G401 (cell line): Measurements from ENCODE around the gene PRDM11. TPM values are rescaled to one million over a fixed set of nuclear protein-coding genes. Genes with fewer than 3 reads are reported as not detected.
"Not testable (repeated sequence)": the region's sequence is repeated elsewhere in the genome, so short reads cannot be mapped to it uniquely, and the experiment has no call there.

Experiments
- DNase-seq: peaks from one replicate; pipeline ENCODE4 v3.0.0-alpha.2; 2015; ENCODE audit warnings: low spot score
- in situ Hi-C: cut with HindIII; loops from 2 replicates; pipeline ENCODE4 v1.10.0; 2016; ENCODE audit warnings: low sequenced_read_pairs, mixed read lengths
- total RNA-seq: library from RNA; depleted of rRNA; stranded (reverse); fragments of >200 nt; shearing (Covaris generic); gene quantifications from 2 replicates; pipeline ENCODE4 v1.2.3, GENCODE V29; 2014

The PRDM11 gene
- total RNA-seq, 1 experiment from 2014 or later, result 7.2 TPM

DNA sequence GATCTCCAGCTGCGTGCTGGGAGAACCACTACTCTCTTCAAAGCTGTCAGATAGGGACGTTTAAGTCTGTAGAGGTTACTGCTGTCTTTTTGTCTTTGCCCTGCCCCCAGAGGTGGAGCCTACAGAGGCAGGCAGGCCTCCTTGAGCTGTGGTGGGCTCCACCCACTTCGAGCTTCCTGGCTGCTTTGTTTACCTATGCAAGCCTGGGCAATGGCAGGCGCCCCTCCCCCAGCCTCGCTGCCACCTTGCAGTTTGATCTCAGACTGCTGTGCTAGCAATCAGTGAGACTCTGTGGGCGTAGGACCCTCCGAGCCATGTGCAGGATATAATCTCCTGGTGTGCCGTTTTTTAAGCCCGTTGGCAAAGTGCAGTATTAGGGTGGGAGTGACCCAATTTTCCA lies 18.6 kb upstream of the PRDM11 start:
- in situ Hi-C loops, DNase-seq: not testable (repeated sequence)

GRCh38 chr11:45133878-45134277 lies 12.6 kb upstream of the PRDM11 start:
- in situ Hi-C loops, result no loop called here

DNA sequence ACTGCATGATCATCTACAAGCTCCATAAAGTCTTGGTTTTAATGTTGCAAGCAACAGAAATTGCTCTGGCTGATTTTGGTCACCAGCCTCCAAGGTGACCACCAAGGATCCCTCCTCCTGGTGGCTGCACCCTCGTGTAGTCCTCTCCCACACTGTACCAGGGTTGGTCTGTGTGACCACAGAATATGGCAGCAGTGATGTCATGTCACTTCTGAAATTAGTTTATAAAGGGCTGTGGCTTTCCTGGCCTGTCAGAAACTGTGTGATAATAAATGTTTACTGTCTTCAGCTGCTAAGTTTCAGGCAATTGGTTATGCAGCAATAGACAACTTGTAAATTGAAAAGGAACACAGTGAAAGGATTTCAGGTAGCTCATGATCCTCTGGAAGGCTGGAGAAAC lies 5.3 kb upstream of the PRDM11 start:
- in situ Hi-C loops, result no loop called here
- DNase-seq, result no peak

More at GRCh38 chr11:45133878-45134277, 12.6 kb upstream of the PRDM11 start:
- no peak for DNase-seq

DNA sequence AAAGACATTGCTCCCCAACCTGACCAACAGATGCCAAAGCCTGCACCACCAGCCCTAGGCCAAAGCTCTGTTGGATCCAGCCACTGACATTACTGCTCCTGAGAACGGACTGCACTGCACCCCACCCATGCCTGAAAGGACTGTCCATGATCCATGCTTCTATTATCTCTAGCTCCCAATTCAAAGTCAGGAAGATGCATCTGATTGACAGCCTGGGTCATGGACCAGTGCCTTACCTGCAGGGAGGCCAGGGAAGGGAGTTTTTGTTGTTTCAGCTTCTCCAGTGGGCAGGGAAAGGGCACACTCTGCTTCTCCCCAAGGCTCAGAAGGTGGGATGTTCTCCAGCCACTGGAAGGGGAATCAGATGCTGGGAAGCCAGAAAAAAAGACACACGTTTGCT lies 4.8 kb upstream of the PRDM11 start:
- no peak for DNase-seq

DNA sequence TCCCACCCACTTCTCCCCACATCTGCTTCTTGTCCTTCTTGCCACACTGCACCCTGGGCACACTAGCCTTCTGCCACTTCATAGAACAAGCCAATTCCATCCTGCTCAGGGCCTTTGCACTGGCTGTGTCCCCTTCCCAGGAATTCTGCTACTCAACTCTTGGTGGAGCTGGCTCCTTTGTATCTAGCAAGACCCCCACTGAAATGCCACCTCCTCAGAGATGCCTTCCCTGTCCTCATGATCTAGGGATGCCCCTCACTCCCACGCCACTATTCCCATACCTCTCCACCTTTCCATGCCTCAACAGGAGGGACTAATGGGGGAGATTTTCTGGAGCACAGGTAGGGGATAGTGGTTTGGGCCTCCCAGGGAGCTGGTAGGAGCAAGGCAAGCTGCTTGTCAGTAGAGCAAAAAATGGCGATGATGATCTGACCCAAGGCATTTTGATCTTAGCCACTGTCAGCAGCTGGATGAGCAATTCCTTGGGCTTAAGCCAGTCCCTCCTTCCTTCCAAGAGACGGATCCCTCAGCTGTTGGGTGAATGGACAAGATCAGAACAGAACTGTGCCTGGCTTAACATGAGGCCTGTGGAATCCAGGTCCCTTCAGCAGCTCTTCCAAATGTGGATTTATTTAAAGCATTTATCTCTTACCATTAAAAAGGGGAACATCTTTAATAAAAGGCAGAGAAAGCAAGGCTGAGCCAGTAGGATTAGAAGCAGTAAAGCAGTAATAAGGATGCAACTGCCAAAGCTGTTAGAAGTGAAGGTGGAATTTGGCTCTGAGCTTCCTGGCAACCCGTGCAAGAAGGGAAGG lies 4.0 kb upstream of the PRDM11 start:
- in situ Hi-C loops, result no loop called here
- DNase-seq, result no peak

More for the DNA sequence above, 4.8 kb upstream of the PRDM11 start:
- in situ Hi-C loops, result no loop called here

DNA sequence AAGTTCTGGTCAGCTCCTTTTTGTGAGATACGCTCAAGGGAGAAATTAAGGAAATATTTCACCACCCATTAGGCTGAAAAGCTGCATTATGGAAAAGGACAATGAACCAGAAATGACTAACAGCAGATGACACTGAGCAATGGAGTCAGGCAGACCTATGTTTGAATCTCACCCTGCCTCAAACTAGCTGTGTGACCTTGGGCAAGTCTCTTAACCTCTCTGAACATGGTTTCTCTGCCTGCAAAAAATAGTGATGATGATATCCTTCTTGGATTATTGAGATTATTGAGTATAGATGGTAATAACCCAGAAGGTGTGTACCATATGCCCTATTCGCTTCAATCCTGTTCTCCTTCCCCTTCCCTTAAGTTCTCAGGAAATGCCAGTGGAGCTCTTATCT lies 2.9 kb upstream of the PRDM11 start:
- no peak for DNase-seq
- in situ Hi-C loops, result no loop called here

GRCh38 chr11:45144126-45145082 lies 2.0 kb upstream of the PRDM11 start:
- no peak for DNase-seq
- in situ Hi-C loops, result no loop called here

DNA sequence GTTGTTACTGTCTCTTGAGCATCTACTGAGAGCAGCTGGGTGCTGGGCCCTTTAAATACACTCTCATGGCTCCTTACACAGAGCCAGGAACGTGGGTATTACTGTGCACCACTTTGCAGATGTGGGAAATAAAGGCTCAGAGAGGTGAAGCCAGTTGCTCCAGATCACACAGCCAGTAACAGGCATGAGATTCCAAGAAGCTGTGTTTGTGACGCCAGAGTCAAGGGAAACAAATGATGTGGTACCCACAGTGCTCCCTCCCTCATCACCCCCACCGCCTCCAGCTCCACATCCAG lies 1.4 kb upstream of the PRDM11 start:
- DNase-seq, result no peak
- in situ Hi-C loops, result no loop called here

DNA sequence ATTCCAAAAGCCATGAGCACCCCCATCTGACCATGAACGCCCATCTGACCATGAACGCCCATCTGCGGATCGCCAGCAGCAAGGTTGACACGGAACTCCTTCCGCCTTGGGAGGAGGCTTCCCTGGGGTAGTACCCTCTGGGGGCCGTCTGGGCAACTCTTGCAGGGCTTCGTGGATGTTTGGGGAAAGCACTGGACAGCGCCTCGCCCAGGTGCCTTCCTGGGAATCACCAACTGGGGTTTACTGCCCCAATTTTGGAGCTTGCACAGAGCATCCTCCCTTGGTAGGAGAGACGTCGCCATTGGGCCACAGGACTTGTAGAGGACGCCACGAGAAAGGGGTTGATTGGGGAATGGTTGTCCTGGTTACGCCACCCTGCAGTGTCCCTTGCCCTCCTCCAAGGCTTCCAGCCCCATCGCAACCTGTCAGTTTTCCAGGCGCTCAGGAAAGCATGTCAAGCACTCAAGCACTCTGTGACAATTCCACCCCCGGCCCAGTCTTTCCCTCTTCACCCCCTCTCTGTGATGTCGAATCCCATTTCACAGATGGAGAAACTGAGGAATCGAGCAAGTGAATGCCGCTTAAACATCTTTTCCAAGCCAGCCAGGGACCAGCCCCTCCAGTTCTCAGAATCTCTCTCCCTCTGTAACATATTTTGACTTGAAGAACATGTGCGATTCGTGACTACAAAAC lies 914 bp upstream of the PRDM11 start:
- peak; percentile 95 for DNase-seq
- in situ Hi-C loops, result no loop called here

- DNase-seq, result peak; percentile 94
- in situ Hi-C loops, result no loop called here
These were observed 734 bp downstream of the PRDM11 start for GRCh38 chr11:45147017-45147728.

DNA sequence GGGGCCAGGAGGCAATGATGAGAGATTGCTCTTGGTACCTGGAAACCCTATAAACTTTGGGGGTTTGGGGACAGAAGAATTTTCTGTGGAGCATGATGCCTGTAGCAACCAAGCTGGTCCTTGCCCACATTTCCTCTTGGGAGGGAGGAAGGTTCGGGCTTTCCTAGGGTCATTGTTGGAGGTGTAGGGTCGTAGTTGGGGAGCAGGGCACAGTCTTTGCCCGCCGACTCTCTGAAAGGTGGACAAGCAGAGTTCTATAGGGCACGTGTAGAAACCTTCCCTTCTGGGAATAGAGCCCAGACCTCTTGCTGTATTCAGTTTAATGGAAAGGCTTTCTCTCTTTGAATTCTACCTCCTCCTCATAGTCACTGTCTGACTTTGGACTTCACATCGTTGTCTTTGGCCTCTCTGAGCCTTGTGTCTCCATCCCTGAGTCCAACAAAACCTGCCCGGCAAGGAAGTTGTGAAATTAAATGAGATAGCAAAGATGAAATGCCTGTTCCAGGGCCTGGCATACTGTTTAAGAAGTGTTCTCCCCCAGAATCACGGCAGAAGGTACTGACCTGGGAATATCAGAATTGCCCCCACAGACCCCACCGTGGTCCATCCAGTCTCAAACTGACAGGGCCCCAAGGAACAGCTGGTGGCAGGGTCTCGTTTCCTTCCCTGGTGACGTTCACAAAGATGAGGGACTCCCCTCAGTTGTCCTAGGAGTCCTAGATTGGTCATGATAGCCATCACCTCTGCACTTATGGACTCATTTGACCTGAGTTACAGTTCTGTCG lies 1.6 kb downstream of the PRDM11 start:
- no peak for DNase-seq
- in situ Hi-C loops, result no loop called here

DNA sequence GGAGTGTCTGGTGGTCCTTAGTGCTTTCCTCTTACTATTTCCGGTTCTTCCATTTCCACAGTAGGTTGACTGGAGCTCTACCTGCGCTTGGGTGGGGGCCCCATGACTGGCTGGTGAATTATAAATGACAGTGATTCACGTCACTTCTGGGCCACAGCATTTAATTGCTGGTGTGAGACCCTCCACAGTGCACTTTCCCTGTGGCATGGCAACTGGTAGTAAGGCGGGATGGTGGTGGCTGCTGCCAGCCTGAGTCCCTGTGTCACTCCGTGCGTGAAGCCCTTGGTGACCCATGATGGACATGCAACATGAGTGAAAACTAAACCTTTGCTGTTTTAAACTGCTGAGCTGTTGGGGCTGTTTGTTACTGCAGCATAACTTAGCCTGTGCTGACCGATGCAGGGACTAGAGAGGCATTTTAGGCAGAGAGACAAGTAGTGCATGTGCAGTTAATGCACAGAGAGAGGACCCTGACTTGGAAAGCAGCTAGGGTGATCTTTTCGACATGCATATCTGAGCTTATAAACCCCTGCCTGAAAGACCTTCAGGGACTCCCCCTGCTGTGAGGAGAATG lies 3.1 kb downstream of the PRDM11 start:
- in situ Hi-C loops, result no loop called here
- DNase-seq, result no peak

DNA sequence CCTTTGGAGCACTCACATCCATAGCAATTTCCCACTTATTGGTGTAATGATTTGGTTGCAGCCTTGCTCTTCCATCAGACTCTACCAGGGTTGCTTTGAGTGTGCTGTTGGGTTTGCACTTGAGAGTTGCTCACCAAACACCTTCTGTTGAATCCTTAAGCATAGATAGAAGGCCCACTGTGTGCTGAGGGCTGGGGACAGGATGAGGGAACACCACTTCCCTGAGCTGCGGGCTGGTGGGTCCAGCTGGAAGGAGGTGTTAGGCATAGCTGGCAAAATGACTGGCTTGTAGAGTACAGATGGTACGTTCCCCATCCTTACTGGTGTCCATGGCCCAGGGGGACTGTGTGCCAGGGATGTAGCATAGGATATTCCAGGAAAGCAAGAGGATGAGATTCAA lies 3.9 kb downstream of the PRDM11 start:
- in situ Hi-C loops, result no loop called here
- DNase-seq, result no peak

GRCh38 chr11:45150943-45151342 lies 4.5 kb downstream of the PRDM11 start:
- in situ Hi-C loops, result no loop called here
- DNase-seq, result no peak

DNA sequence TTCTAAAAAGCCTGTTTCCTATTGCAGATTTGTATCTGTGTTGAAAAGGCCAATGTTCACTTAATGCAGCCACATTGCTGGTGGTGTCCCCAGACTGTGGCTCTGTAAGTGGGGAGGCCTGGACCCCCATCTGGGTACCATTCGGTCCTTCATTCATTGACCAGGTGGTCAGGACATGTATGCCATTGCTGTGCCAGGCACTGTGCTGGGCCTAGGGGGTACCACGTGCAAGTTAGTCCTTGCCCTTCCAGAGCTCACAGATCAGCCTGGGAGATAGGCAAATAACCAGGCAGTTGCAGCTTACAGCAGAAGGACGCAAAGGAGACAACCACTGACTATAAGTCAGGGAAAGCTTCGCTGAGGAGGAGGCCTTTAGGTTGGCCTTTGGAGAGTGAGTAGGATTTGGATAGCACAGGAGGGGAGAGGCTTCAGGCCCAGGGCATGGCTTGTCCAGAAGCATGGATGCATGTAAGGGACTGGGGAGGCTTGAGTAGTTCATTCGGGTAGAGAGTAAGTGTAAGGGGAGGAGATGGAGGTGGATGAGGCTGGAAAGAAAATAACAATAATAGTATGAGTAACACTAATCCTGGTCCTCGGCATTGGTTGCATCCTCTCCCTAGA lies 5.0 kb downstream of the PRDM11 start:
- in situ Hi-C loops, result no loop called here

DNA sequence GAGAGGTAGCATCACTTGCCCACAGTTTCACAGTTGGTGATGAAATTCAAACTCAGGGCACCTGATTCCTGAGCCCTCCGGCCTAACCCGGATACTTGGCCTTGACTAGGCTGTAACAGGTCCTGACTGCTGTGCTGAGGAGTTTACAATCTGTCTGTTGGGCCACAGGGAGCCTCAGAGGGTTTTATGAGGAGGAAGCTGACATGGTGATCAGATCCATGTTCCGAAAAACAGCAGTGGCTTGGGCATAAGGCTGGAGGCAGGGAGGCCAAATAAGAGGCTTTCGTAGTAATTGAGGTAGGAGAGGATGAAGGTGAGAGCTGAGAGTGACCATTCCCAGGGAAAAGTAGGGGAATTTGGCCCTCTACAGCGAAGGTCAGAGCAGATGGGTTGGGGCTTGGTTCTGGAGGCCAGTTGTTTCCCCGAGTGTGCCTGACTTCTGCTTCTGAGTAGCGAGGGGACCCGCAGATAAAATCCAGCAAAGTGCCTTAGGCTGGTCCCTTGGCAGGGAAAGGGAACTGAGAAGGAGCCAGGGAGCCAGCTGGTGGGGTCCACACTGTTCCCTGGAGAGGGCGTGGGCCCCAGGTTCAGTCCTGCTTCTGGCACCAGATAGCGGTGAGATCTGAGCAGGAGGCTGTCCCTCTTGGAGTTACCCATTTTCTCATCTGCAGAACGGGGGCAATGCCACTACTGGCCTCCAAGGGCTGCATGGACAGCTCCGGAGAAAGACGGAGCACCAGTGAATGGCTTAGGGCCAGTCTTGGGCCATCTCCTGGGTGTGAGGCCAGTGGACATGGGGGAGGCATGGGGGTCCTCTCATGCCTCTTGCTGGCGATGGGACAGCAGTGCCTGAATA lies 6.5 kb downstream of the PRDM11 start:
- DNase-seq, result no peak
- in situ Hi-C loops, result no loop called here

More for the DNA sequence above, 5.0 kb downstream of the PRDM11 start:
- DNase-seq, result no peak

DNA sequence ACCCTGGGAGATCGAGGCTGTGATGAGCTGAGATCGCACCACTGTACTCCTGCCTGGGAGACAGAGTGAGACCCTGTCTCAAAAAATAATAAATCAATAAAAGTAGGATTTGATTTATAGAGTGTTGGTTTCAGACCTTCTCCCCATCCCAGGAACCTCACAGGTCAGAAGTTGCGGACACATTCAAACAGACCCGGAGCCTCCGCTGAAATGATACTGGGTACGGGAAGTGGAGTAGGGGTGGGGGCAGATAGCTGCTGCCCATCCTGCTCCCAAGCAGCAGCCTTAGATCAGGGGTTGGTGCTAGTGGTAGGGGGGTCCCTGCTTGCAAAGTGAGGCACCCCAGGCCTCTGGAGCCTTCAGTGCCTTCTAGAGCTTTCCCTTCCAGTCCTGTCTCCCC lies 7.8 kb downstream of the PRDM11 start:
- DNase-seq, result no peak
- in situ Hi-C loops, result no loop called here
